ENCODE measurements around the gene LGMN. TPM values are rescaled to one million over a fixed set of nuclear protein-coding genes. Genes with fewer than 3 reads are reported as not detected.
A peak's percentile ranks its signal among the peaks of the same experiment; 100 is the strongest.

Gene LGMN
- total and polyA plus RNA-seq, 9 of the 15 experiments (the other 6 are each of a cell fraction or from before 2014, with no cell fraction given): 0.05 to 1.4 (median 0.43) TPM; not detected in 2

- peaks cover 3% of the 10 kb centered on the region; the same call in 1 of the 2 replicates for H4K20me1 ChIP-seq (replicated peaks; ENCODE audit: control insufficient read depth, insufficient read depth, low read length)
- no peaks in the 10 kb centered on the region for H3K9me1 ChIP-seq (ENCODE audit: control insufficient read depth, insufficient read depth, low read length)
- H3K4me1 ChIP-seq (replicated peaks in 1 of 2; ENCODE audit: control insufficient read depth in 2 of 2, insufficient read depth in 2 of 2, low read length in 2 of 2): peaks cover 0 to 22% of the 10 kb centered on the region in 2 experiments; a peak in 2 of 5 replicates
- H3K36me3 ChIP-seq (ENCODE audit: control insufficient read depth, insufficient read depth, low read length): no peaks in the 10 kb centered on the region
- H3K27me3 ChIP-seq (ENCODE audit: control insufficient read depth in 2 of 2, insufficient read depth in 2 of 2, low read length in 2 of 2): peaks cover 0 to 2% of the 10 kb centered on the region in 2 experiments; a peak in 2 of 5 replicates
- 5% methylated on average over 17 of the region's 21 CpGs for WGBS (ENCODE audit: insufficient coverage, low coverage, missing lambda C conversion rate)
- intact Hi-C loops (cut with micrococcal nuclease) (no loop called here), in situ Hi-C loops (cut with MboI) (no loop called here)
- no peaks in the 10 kb centered on the region for H3K9me3 ChIP-seq (replicated peaks; ENCODE audit: control insufficient read depth, insufficient read depth, low read depth, low read length)
- DNase-seq (ENCODE audit: extremely low read depth in 1 of 4, low spot score in 3 of 4) (peak; percentile 38 to 66 (median 51)), ATAC-seq (peak; percentile 56), FAIRE-seq (no peak)
- no peak overlapping the region for H3K4me2 ChIP-seq (ENCODE audit: insufficient read depth, low read length)
- H3K27ac ChIP-seq (ENCODE audit: extremely low read depth, low read depth, low read length): no peak overlapping the region
- TF ChIP-seq TRIM25 (IDR thresholded peaks at IDR 0.05; ENCODE audit: borderline replicate concordance) (no peak), CTCF (IDR thresholded peaks at IDR 0.05 in 2 of 3, conservative IDR thresholded peaks at IDR 0.05 in 1 of 3; ENCODE audit: insufficient read depth in 2 of 3, low read depth in 1 of 3, low read length in 3 of 3) (0 out of 6 replicates have a peak, but pooled peaks of 1 of the 3 experiments have one; percentile 2)
- BruUV-seq (replicated peaks): no TSS peak
- no peak overlapping the region for H3K9ac ChIP-seq (ENCODE audit: insufficient read depth in 1 of 2, low read depth in 2 of 2, low read length in 2 of 2)
- no peak overlapping the region for H3K4me3 ChIP-seq
- H2AFZ ChIP-seq (ENCODE audit: low read depth, low read length): no peak overlapping the region
- ChIA-PET POLR2A (no interaction called here), CTCF (ENCODE audit: low intra/inter-chr PET ratio) (no interaction called here)
- H3K79me2 ChIP-seq (ENCODE audit: control insufficient read depth, insufficient read depth, low read length): no peaks in the 10 kb centered on the region
Measured at GRCh38 chr14:92684801-92685560, 63.4 kb downstream of the LGMN start.
